ENCODE measurements around the gene LUC7L3.

- TF ChIP-seq POLR2A (IDR thresholded peaks at IDR 0.05; ENCODE audit: low read length) (no peak), CEBPB (IDR thresholded peaks at IDR 0.05) (no peak)
Measured at GRCh38 chr17:50763716-50764475, 44.5 kb downstream of the LUC7L3 start.
